ENCODE measurements around the gene PRKACB.

GRCh38 chr1:84283381-84283780, 139.3 kb downstream of the PRKACB start:
- no peak for TF ChIP-seq CTCF (IDR thresholded peaks at IDR 0.05; ENCODE audit: low read depth, low read length, poor library complexity, severe bottlenecking)
- TF ChIP-seq EZH2phosphoT487 (IDR thresholded peaks at IDR 0.05; ENCODE audit: borderline replicate concordance, low read length), result no peak

Data from DOHH2 (cell line).